ENCODE results near the gene SLC25A13.

- TF ChIP-seq ZNF274 (IDR thresholded peaks at IDR 0.05; ENCODE audit: borderline replicate concordance, low read depth, low read length) (no peak), ZNF740 (CRISPR knock-in tag; IDR thresholded peaks at IDR 0.05) (no peak), ZNF740 (tag; IDR thresholded peaks at IDR 0.05) (no peak)
Measured at GRCh38 chr7:96342049-96342448, 20.2 kb upstream of the SLC25A13 start.

Measured in K562 (cell line).